HepG2 (cell line): ENCODE data around the gene BATF3. TPM values are rescaled to one million over a fixed set of nuclear protein-coding genes. Genes with fewer than 3 reads are reported as not detected.

Experiments
- ATAC-seq: fragments of 200-7000 bp; cut with Tn5 transposase; 3 replicates; pipeline ENCODE4 v1.9.1; 2020; ENCODE audit warnings: mild to moderate bottlenecking, moderate library complexity
- BruUV-seq: library from RNA; stranded (reverse); fragments of 400-500 nt; replicated peaks from 2 replicates; lab custom pipeline; 2021; lab: Mats Ljungman, UMichigan
- CTCF ChIA-PET: fragments of 300-600 bp; formaldehyde crosslinking; extraction: SDS; loops from one replicate; lab custom pipeline; 2021; ENCODE audit warnings: low total read pairs, inconsistent platforms, low intra/inter-chr PET ratio; lab: Yijun Ruan, JAX
- POLR2A ChIA-PET: fragments of 350-600 bp; sonication (Branson Sonifier 250); formaldehyde crosslinking; loops from one replicate; lab custom pipeline; 2020; ENCODE audit warnings: antibody characterized with exemption, inconsistent platforms; lab: Yijun Ruan, JAX
- DNase-seq: peaks from one replicate; pipeline ENCODE4 v3.0.0-alpha.2; 2015; ENCODE audit warnings: low spot score
- FAIRE-seq: peaks from 3 replicates; lab custom pipeline; 2011; peaks lifted over from hg19 to GRCh38; lab: Jason Lieb, UNC
- H2AFZ ChIP-seq: one replicate; pipeline ENCODE4 v1.6.1; 2011; ENCODE audit warnings: low read length, inconsistent platforms
- H3K27ac ChIP-seq: fragments of 300-600 bp; 3 replicates; pipeline ENCODE4 v1.8.0; 2011; ENCODE audit warnings: mixed run types, mild to moderate bottlenecking, mixed read lengths, low read length, inconsistent platforms; ENCODE audit not compliant: insufficient read depth; ENCODE audit errors: extremely low read length
- H3K27me3 ChIP-seq, 2 experiments: fragments of 200-600 bp in 1 of 2; 2 replicates in 1 of 2; 3 replicates in 1 of 2; pipeline versions ENCODE4 v1.6.0 to v1.8.0; 2011; ENCODE audit warnings: low read length in 2 of 2, mild to moderate bottlenecking in 2 of 2, moderate library complexity in 2 of 2, inconsistent platforms in 1 of 2; ENCODE audit not compliant: insufficient read depth in 2 of 2, control insufficient read depth in 1 of 2
- H3K36me3 ChIP-seq, 2 experiments: fragments of 200-600 bp in 1 of 2; replicated peaks in 1 of 2; 2 replicates in 1 of 2; 3 replicates in 1 of 2; pipeline versions ENCODE4 v1.5.1 to v1.8.0; 2011; ENCODE audit warnings: low read length in 2 of 2, inconsistent platforms in 1 of 2; ENCODE audit not compliant: insufficient read depth in 2 of 2, control insufficient read depth in 1 of 2
- H3K4me1 ChIP-seq: 2 replicates; pipeline ENCODE4 v1.5.1; 2012; ENCODE audit warnings: low read length, inconsistent platforms; ENCODE audit not compliant: insufficient read depth
- H3K4me2 ChIP-seq: 2 replicates; pipeline ENCODE4 v1.6.0; 2011; ENCODE audit warnings: low read depth, low read length, inconsistent platforms
- H3K4me3 ChIP-seq, 3 experiments: fragments of 200-600 bp in 1 of 3; sonication (generic), shearing (Covaris generic) in 1 of 3; replicated peaks in 1 of 3; 2 replicates each; pipeline ENCODE4 v1.5.1; 2011 to 2016; ENCODE audit warnings: low read length in 3 of 3, inconsistent platforms in 2 of 3, low read depth in 2 of 3, mild to moderate bottlenecking in 2 of 3, control low read depth in 1 of 3, mixed read lengths in 1 of 3; ENCODE audit not compliant: insufficient read depth in 1 of 3
- H3K79me2 ChIP-seq: one replicate; pipeline ENCODE4 v1.6.1; 2011; ENCODE audit warnings: low read length, inconsistent platforms; ENCODE audit not compliant: insufficient read depth
- H3K9ac ChIP-seq: 2 replicates; pipeline ENCODE4 v1.6.0; 2011; ENCODE audit warnings: mild to moderate bottlenecking, low read depth, low read length, inconsistent platforms; ENCODE audit not compliant: insufficient read depth
- H3K9me3 ChIP-seq: 2 replicates; pipeline ENCODE4 v1.5.1; 2012; ENCODE audit warnings: mild to moderate bottlenecking, low read length
- H4K20me1 ChIP-seq: 2 replicates; pipeline ENCODE4 v1.6.0; 2011; ENCODE audit warnings: inconsistent platforms, mild to moderate bottlenecking, low read length, moderate library complexity; ENCODE audit not compliant: insufficient read depth
- IKZF1 ChIP-seq: fragments of 450-650 bp; IDR thresholded peaks from 2 replicates; pipeline ENCODE4 v1.7.1; 2016
- KDM4B ChIP-seq: sonication (generic); formaldehyde crosslinking; IDR thresholded peaks from 2 replicates; pipeline ENCODE4 v1.4.0; 2020; ENCODE audit warnings: missing genetic modification reagents
- MYC ChIP-seq: sonication (generic); formaldehyde crosslinking; IDR thresholded peaks from 2 replicates; pipeline ENCODE4 v1.9.0; 2021; ENCODE audit warnings: missing genetic modification reagents, borderline replicate concordance
- NCOA5 ChIP-seq: sonication (generic); formaldehyde crosslinking; IDR thresholded peaks from 2 replicates; pipeline ENCODE4 v1.4.0; 2020; ENCODE audit warnings: missing genetic modification reagents
- RARG ChIP-seq: sonication (generic); formaldehyde crosslinking; IDR thresholded peaks from 2 replicates; pipeline ENCODE4 v1.4.0; 2020; ENCODE audit warnings: low read depth, mild to moderate bottlenecking, missing genetic modification reagents
- ZBTB21 ChIP-seq: sonication (generic); formaldehyde crosslinking; IDR thresholded peaks from 2 replicates; pipeline ENCODE4 v1.4.0; 2020; ENCODE audit warnings: missing genetic modification reagents
- ZNF672 ChIP-seq: sonication (generic); formaldehyde crosslinking; IDR thresholded peaks from 2 replicates; pipeline ENCODE4 v1.8.1; 2022; ENCODE audit warnings: missing genetic modification reagents
- ZNF720 ChIP-seq: sonication (generic); formaldehyde crosslinking; IDR thresholded peaks from 2 replicates; pipeline ENCODE4 v1.4.0; 2020; ENCODE audit warnings: missing genetic modification reagents
- WGBS: methylation state at CpG from one replicate; pipeline ENCODE4 v1.1.6; 2017; ENCODE audit warnings: low lambda C conversion rate; 5-methylcytosine and 5-hydroxymethylcytosine counted together
- in situ Hi-C: cut with HindIII; loops from 2 replicates; pipeline ENCODE4 v1.10.0; 2017; ENCODE audit warnings: low pct_unique_long_range_greater_than_20kb; ENCODE audit not compliant: extremely low pct_ligation_motif_present
- intact Hi-C: fragments of 100-400 bp; cut with micrococcal nuclease; formaldehyde crosslinking; loops from one replicate; pipeline ENCODE4 v1.10.0; 2022; ENCODE audit not compliant: unreplicated experiment
- polyA plus RNA-seq, 8 experiments: library from polyadenylated mRNA; depleted of rRNA in 3 of 8; stranded (reverse) in 7 of 8; unstranded in 1 of 8; fragments of >200 nt; fragmentation: Illumina TruSeq in 4 of 8; extraction: Trizol in 4 of 8; gene quantifications; 2 replicates each; pipeline versions ENCODE4 v1.2.1 to v1.2.3, GENCODE V29; 2011 to 2016; ENCODE audit warnings: low read depth in 4 of 8, missing spikeins in 1 of 8, mixed read lengths in 1 of 8; ENCODE audit not compliant: insufficient read depth in 1 of 8
- total RNA-seq, 5 experiments: library from RNA; depleted of rRNA; stranded (reverse); fragments of >200 nt; fragmentation: Illumina TruSeq; extraction: Trizol; gene quantifications; 2 replicates each; pipeline ENCODE4 v1.2.3, GENCODE V29; 2016; ENCODE audit warnings: low read depth in 1 of 5
- TF ChIP-seq, protein P1 (sequence below): sonication (generic); formaldehyde crosslinking; conservative IDR thresholded peaks from 2 replicates; pipeline ENCODE4 v1.5.0; 2020; ENCODE audit warnings: missing genetic modification reagents

BATF3 gene
- total and polyA plus RNA-seq, 2 of the 13 experiments (the other 11 are each of a cell fraction or from before 2014, with no cell fraction given) = 0.13 TPM; not detected in 1

- in situ Hi-C loops = no loop called here
- FAIRE-seq = no peak
- CTCF ChIA-PET = no interaction called here
Measured at GRCh38 chr1:212677573-212677972, 22.1 kb downstream of the BATF3 start.

GRCh38 chr1:212677136-212677535 lies 22.5 kb downstream of the BATF3 start:
- in situ Hi-C loops (no loop called here), intact Hi-C loops (no loop called here)
- POLR2A ChIA-PET = interaction anchor here (1.0 kb wide), 1 partner anchor 115 kb away, joined by 3 read pairs; the partner anchor contains the start of genes NSL1 and TATDN3

More at GRCh38 chr1:212677573-212677972, 22.1 kb downstream of the BATF3 start:
- H3K79me2 ChIP-seq = no peaks in the 10 kb centered on the region
- WGBS = 28% methylated on average over 3 of the region's 4 CpGs
- DNase-seq (no peak), ATAC-seq (no peak)
- TF ChIP-seq ZNF672 (CRISPR knock-in tag) (no peak), ZNF720 (CRISPR knock-in tag) (no peak), KDM4B (CRISPR knock-in tag) (no peak), MYC (CRISPR knock-in tag) (no peak), ZBTB21 (CRISPR knock-in tag) (no peak), NCOA5 (CRISPR knock-in tag) (no peak), RARG (CRISPR knock-in tag) (no peak)
- H3K4me1 ChIP-seq = peaks cover 22% of the 10 kb centered on the region
- no peaks in the 10 kb centered on the region for H4K20me1 ChIP-seq
- H3K4me2 ChIP-seq = no peak overlapping the region
- BruUV-seq = no TSS peak
- H3K36me3 ChIP-seq = no peaks in the 10 kb centered on the region
- POLR2A ChIA-PET = interaction anchor here (1.0 kb wide), 1 partner anchor 114 kb away, joined by 3 read pairs; the partner anchor contains the start of genes NSL1 and TATDN3
- no peak overlapping the region for H3K4me3 ChIP-seq
- no peak overlapping the region for H3K27ac ChIP-seq
- peaks cover 4 to 15% of the 10 kb centered on the region in 2 experiments; a peak in 3 of 5 replicates for H3K27me3 ChIP-seq
- no peak overlapping the region for H2AFZ ChIP-seq
- intact Hi-C loops = no loop called here
- no peaks in the 10 kb centered on the region for H3K9me3 ChIP-seq
- no peak overlapping the region for H3K9ac ChIP-seq

More at GRCh38 chr1:212677136-212677535, 22.5 kb downstream of the BATF3 start:
- Histone ChIP-seq H3K4me3 (no peak overlapping the region), H3K4me2 (no peak overlapping the region), H3K4me1 (peaks cover 22% of the 10 kb centered on the region), H3K9ac (no peak overlapping the region), H2AFZ (no peak overlapping the region), H3K27me3 (peaks cover 4 to 15% of the 10 kb centered on the region in 2 experiments; a peak in 3 of 5 replicates), H3K79me2 (no peaks in the 10 kb centered on the region), H3K36me3 (no peaks in the 10 kb centered on the region), H3K9me3 (no peaks in the 10 kb centered on the region), H3K27ac (no peak overlapping the region), H4K20me1 (no peaks in the 10 kb centered on the region)
- no peak for ATAC-seq
- no TSS peak for BruUV-seq
- no peak for FAIRE-seq
- TF ChIP-seq, protein P1, sequence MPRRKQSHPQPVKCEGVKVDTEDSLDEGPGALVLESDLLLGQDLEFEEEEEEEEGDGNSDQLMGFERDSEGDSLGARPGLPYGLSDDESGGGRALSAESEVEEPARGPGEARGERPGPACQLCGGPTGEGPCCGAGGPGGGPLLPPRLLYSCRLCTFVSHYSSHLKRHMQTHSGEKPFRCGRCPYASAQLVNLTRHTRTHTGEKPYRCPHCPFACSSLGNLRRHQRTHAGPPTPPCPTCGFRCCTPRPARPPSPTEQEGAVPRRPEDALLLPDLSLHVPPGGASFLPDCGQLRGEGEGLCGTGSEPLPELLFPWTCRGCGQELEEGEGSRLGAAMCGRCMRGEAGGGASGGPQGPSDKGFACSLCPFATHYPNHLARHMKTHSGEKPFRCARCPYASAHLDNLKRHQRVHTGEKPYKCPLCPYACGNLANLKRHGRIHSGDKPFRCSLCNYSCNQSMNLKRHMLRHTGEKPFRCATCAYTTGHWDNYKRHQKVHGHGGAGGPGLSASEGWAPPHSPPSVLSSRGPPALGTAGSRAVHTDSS (CRISPR knock-in tag) = no peak
- no peak for TF ChIP-seq IKZF1
- DNase-seq = no peak
- CTCF ChIA-PET = no interaction called here
- WGBS = 36% methylated on average over 4 of the region's 4 CpGs
